Hippocampal formation (tissue), 2 donors: ENCODE data around the gene UBA3.

Experiments
- DNase-seq, 2 donors: peaks; one replicate each; lab custom pipeline; 2025; lab: John Stamatoyannopoulos, UW

UBA3 gene

GRCh38 chr3:69080233-69080920 lies at the start of gene UBA3:
TSS of gene UBA3 (minus strand) at chr3:69080365. CDS start at chr3:69080353, 12 bp downstream.
- peak; percentile 91 to 93 for DNase-seq

GRCh38 chr3:69129531-69129930 lies 49.4 kb upstream of the UBA3 start:
- DNase-seq = no peak

GRCh38 chr3:69128509-69128908 lies 48.3 kb upstream of the UBA3 start:
- DNase-seq = no peak

GRCh38 chr3:69126999-69127398 lies 46.8 kb upstream of the UBA3 start:
- no peak for DNase-seq

GRCh38 chr3:69126216-69126615 lies 46.1 kb upstream of the UBA3 start:
- DNase-seq = no peak

GRCh38 chr3:69122403-69122802 lies 42.2 kb upstream of the UBA3 start, which contains the start of gene LMOD3:
TSS of gene LMOD3 (minus strand) at chr3:69122595. CDS start at chr3:69122386, 209 bp downstream.
- DNase-seq = no peak

GRCh38 chr3:69121950-69122349 lies 41.8 kb upstream of the UBA3 start:
- no peak for DNase-seq

- DNase-seq = no peak
Measured at GRCh38 chr3:69121513-69121912, 41.3 kb upstream of the UBA3 start.

- peak; percentile 51 to 64 for DNase-seq
Measured at GRCh38 chr3:69120879-69121464, 40.8 kb upstream of the UBA3 start.

GRCh38 chr3:69119681-69120080 lies 39.5 kb upstream of the UBA3 start:
- no peak for DNase-seq

- no peak for DNase-seq
Measured at GRCh38 chr3:69119138-69119537, 39.0 kb upstream of the UBA3 start.

GRCh38 chr3:69118555-69118954 lies 38.4 kb upstream of the UBA3 start:
- no peak for DNase-seq

GRCh38 chr3:69116897-69117296 lies 36.7 kb upstream of the UBA3 start:
- peak; percentile 67 to 88 for DNase-seq

- DNase-seq = peak; percentile 10 to 49
Measured at GRCh38 chr3:69116162-69116561, 36.0 kb upstream of the UBA3 start.

- DNase-seq = no peak
Measured at GRCh38 chr3:69115731-69116130, 35.6 kb upstream of the UBA3 start.

- DNase-seq = no peak
Measured at GRCh38 chr3:69113536-69113935, 33.4 kb upstream of the UBA3 start.

GRCh38 chr3:69110941-69111546 lies 30.9 kb upstream of the UBA3 start:
- no peak for DNase-seq

GRCh38 chr3:69108811-69109210 lies 28.6 kb upstream of the UBA3 start:
- no peak for DNase-seq

- DNase-seq = no peak
Measured at GRCh38 chr3:69107841-69108240, 27.7 kb upstream of the UBA3 start.

- no peak for DNase-seq
Measured at GRCh38 chr3:69105320-69105719, 25.2 kb upstream of the UBA3 start.

GRCh38 chr3:69104586-69104985 lies 24.4 kb upstream of the UBA3 start:
- DNase-seq = no peak

- no peak for DNase-seq
Measured at GRCh38 chr3:69103123-69103522, 23.0 kb upstream of the UBA3 start.

- no peak for DNase-seq
Measured at GRCh38 chr3:69102384-69102783, 22.2 kb upstream of the UBA3 start.
